Measurements from ENCODE around the gene RFX7.
"Not testable (repeated sequence)": the region's sequence is repeated elsewhere in the genome, so short reads cannot be mapped to it uniquely, and the experiment has no call there.

RFX7 gene

DNA sequence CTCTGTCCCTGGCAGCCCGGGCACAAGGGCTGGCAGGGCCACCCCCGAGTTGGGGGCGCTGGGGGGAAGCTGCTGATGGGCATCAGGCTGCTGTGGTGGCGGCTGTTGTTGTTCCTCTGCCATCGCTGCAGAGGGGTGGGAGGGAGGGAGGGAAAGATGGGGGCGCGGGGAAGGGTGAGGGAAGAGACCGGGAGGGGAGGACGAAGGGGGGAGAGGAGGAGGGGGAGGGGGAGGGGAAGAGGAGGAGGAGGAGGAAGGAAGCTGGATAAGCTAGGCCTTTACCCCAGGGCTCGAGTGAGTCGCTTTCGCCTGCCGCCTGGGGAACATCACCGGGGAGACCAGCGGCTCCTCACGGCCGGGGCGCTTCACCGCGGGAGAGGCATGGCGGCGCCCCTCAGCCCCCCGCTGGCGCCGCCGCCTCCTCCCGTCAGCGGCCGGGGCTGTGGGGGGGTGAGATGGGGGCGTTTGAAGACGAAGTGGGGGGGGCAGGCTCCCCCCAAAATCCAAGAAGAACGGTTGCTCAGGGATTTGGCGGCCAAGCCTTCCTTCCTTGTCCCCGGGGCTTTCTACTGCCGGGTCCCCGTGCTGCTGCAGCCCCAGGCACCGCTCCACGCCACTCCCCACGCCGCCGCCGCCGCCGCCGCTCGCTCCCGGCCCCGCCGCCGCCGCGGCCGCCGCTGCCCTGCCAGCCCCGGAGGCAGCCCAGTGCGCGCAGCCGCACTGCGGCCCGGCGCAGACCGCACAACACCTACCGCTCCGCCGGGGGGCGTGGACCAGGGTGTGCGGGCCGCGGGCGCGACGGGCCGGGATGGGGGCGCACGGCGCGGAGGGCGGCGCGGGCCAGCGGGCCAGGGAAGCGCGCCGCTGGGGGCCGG, at the start of gene RFX7:
RFX7 (minus strand) TSS at position 717 of the 875 bp plus-strand sequence; CDS start at position 123, 594 bp downstream.
- DNase-seq: peak; percentile 71

DNA sequence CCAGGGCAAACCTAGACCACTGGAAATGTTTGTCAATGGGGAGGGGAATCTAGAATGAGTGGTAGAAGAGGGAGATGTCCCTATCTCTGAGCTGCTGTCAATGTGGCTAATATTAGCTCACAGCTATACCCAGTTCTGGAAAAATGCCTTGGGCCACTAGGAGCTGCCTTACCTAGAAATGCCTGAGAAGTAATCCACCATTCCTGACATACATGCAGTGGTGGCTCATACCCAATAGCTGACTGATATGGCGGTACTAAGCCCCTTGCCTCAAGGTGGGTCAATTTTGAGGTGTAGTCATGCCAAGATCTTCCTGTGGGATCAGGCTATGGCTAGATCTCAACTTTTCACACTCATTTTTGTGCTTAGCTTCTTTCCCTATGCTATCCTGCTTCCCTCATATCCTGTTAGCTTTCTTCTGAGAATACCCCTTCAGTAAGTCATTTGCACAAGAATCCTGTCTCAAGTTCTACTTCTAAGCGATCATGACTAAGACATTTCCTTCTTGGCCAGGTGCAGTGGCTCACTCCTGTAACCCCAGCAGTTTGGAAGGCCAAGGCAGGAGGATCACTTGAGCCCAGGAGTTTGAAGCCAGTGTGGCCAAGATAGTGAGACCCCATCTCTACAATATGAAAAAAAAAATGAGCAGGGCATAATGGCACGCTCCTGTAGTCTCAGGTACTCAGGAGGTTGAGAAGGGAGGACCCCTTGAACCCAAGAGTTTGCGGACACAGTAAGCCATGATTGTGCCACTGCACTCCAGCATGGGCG, 49.1 kb upstream of the RFX7 start:
- no peak for DNase-seq

DNA sequence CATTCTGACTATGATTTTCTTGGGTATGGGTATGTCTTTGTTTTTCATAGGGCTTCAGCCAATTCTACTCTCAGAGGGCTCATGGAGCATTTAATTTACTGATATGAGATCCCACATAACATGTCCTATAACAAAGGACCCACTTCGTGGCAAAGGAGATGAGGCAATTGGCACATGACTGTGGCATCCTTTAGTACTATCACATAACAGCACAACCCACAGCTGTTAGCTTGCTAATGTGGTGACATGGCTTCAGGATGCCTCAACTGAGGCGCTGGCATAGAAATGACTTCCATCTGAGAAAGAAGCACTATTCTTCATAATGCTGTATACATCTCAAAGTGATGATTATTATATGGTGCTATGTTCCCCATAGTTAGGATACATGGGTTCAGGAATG, 48.1 kb upstream of the RFX7 start:
- no peak for DNase-seq

DNA sequence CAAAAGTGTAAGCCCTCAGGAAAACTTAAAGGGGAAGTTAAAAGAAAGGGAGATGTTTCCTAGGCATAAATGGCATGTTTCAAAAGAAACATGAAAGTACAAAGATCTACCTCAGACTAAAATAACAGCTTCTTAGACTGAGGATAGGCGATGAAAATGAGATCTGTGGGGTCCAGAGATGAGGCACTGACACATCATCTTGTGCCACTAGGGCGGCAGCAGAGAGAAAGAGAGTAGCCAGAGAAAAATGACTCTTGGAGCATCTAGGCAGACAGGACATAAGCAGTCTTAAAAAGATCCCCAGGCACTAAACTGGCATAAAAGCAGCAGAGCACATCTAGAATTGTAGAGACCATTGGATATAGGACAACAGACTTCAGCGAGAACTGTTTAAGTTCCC, 42.5 kb upstream of the RFX7 start:
- DNase-seq: no peak

GRCh38 chr15:56281145-56281544, 37.5 kb upstream of the RFX7 start:
- no peak for DNase-seq

DNA sequence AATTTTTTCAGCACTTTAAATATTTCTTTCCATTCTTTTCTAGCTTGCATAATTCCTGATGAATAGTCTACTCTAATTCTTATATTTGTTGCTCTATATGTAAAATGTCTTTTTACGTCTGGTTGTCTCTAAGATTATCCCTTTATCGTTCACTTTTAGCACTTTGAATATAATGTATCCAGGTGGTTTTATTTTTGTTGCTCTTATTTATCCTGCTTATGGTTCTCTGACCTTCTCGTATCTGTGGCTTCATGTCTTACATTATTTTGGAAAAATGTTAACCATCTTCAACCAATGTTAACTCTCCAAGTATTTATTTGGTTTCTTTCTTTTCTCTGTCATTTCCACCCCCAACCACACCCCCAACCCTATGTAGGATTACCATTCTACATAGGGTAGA, 30.0 kb upstream of the RFX7 start:
- no peak for DNase-seq

DNA sequence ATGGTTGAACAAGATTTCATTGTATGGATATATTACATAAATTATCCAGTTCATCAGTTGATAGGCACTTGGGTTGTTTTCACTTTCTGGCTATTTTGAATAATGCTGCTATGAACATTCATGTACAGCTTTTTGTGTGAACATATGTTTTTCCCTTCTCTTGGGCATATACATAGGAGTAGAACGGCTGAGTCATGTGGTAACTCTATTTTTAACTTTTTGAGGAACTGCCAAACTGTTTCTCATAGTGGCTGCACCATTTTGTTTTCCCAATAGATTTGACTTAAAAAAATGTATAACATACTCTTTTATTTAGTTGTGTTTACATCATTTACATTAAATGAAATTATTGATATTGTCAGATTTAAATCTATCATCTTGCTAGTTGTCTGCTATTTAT, 28.8 kb upstream of the RFX7 start:
- DNase-seq: no peak

DNA sequence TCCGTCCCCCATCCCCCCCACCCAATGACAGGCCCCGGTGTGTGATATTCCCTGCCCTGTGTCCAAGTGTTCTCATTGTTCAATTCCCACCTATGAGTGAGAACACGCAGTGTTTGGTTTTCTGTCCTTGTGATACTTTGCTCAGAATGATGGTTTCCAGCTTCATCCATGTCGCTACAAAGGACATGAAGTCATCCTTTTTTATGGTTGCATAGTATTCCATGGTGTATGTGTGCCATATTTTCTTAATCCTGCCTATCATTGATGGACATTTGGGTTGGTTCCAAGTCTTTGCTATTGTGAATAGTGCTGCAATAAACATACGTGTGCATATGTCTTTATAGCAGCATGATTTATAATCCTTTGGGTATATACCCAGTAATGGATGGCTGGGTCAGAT, 22.8 kb upstream of the RFX7 start:
- DNase-seq: not testable (repeated sequence)

- no peak for DNase-seq
Measured at GRCh38 chr15:56261854-56262509, 18.3 kb upstream of the RFX7 start.

- DNase-seq: not testable (repeated sequence)
Measured at GRCh38 chr15:56257306-56257705, 13.6 kb upstream of the RFX7 start.

GRCh38 chr15:56254265-56254664, 10.6 kb upstream of the RFX7 start:
- DNase-seq: no peak

GRCh38 chr15:56252386-56252785, 8.7 kb upstream of the RFX7 start:
- no peak for DNase-seq

DNA sequence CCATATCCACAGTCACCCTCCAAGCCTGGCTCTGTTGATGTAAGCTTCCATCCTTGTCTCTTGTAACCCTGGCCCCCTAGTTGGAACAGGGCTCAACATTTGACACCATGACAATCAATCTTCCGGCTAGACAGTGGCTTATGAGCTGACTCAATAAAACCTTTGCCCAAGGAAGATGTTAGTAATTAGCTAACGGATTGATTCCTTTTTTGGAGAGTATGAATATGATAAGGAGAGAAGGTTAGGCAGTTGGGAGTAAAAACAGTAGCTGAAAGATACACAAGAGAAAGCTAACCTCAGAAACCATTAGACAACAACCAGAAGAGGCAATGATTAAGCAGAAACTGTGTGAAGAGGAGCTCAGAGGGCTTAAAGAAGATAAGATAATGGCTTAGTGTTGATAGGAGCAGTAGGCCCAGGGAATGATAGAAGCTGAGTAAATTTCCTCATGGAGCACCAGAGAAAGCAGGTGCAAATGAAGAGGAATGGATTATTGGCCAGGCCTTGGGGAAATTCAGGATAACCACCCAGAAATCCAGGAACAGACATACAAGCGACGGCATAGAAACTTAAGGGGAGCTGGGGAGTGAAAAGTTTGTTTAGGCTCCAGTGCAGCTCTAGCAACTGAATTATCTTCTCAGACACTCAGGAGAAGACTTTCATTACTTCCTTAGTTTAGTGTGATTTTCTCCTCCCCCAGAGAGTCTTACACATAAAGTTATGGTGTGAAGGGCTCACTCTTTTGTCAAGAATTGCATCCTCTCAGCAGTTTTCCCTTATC, 7.8 kb upstream of the RFX7 start:
- DNase-seq: no peak

GRCh38 chr15:56250626-56251025, 6.9 kb upstream of the RFX7 start:
- DNase-seq: no peak

DNA sequence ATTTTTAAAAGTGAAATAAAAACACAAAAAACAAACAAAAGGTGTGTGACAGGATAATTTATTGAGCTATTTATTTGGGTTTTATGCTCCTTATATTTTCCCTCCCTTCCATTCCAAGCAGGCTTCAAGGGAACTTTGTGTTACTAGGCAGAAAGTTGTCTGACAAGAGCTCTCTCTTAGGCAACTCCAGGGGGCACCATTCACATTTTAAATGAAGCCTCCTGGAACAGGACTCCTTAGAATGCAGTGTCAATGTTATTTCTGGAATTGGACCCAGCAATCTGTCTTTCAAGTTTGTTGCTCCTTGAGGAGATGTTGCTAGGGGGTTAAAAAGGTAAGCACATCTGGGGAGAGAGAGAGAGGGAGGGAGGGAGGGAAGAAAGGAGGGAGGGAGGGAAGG, 5.4 kb upstream of the RFX7 start:
- no peak for DNase-seq

- DNase-seq: no peak
Measured at GRCh38 chr15:56248311-56248992, 4.8 kb upstream of the RFX7 start.

DNA sequence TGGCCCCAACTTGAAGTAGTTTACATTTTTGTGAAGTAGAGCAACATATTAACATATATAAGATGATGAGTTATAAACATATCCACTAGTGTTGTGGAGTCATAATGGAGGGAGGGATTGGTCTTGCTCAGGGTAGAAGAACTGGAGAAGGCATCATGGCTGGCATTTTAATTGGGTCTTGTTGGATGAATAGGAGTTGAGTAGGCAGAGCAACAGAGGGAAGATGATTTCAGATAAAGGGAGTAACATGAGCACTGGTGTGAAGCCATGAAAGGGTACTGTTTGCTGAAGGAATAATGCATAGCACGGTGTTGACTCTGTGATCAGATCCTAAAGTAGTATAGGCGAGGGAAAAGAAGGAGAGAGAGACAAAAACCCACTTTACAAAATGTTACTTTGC, 3.6 kb upstream of the RFX7 start:
- no peak for DNase-seq

GRCh38 chr15:56245871-56246814, 2.5 kb upstream of the RFX7 start:
- DNase-seq: peak; percentile 85

GRCh38 chr15:56244811-56245576, 1.3 kb upstream of the RFX7 start:
- DNase-seq: peak; percentile 12
